HL-60 (cell line): ENCODE results near the gene IQGAP1.

Experiments
- DNase-seq, 2 experiments: peaks; one replicate each; pipeline ENCODE4 v3.0.0-alpha.2; 2010 to 2020; ENCODE audit warnings: low read depth in 1 of 2, low spot score in 1 of 2
- H3K27ac ChIP-seq: fragments of 250-450 bp; sonication (Bioruptor Pico); replicated peaks from 2 replicates; pipeline ENCODE4 v1.5.1; 2020; ENCODE audit warnings: mild to moderate bottlenecking, moderate library complexity
- H3K27me3 ChIP-seq: fragments of 250-450 bp; sonication (Bioruptor Pico); 2 replicates; pipeline ENCODE4 v1.5.1; 2021; ENCODE audit warnings: mild to moderate bottlenecking, moderate library complexity; ENCODE audit not compliant: insufficient read depth, poor library complexity, severe bottlenecking
- H3K4me3 ChIP-seq: replicated peaks from 2 replicates; pipeline ENCODE4 v1.5.1; 2011; ENCODE audit warnings: mild to moderate bottlenecking, control low read depth, low read length; ENCODE audit not compliant: insufficient read depth
- GABPA ChIP-seq: IDR thresholded peaks from 2 replicates; pipeline ENCODE4 v1.6.1; 2012; ENCODE audit warnings: low read depth
- POLR2AphosphoS5 ChIP-seq: IDR thresholded peaks from 2 replicates; pipeline ENCODE4 v1.6.1; 2012; ENCODE audit warnings: low read depth
- SPI1 ChIP-seq: IDR thresholded peaks from 2 replicates; pipeline ENCODE4 v1.6.1; 2012; ENCODE audit warnings: low read depth, mild to moderate bottlenecking, borderline replicate concordance
- TF ChIP-seq, protein P1 (sequence below): IDR thresholded peaks from 2 replicates; pipeline ENCODE4 v1.6.1; 2012; ENCODE audit warnings: low read depth; ENCODE audit not compliant: insufficient replicate concordance
- TF ChIP-seq, protein P2 (sequence below): IDR thresholded peaks from one replicate; pipeline ENCODE4 v1.5.1; 2011; ENCODE audit warnings: low read length, control low read depth, inconsistent platforms; ENCODE audit not compliant: insufficient read depth

IQGAP1 gene

DNA sequence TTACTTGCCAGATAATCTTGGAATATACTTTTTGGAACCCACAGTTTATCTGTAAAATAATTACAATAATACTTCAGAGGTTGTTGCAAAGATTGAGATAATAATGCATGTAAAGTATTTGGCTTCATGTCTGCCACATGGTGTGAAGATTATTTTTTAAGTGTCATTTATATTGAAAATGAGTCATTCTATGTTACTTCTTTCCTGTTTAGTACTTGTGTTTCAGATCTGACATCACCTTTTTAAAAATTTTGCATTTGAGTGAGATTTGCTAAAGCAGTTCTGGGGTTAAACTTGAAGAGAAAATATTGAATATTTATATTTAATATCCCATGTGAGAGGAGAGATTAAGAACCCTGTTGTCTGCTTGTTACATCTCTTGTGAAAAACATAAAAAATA, 31.2 kb downstream of the IQGAP1 start:
- TF ChIP-seq POLR2AphosphoS5 (no peak), GABPA (no peak), SPI1 (no peak)
- TF ChIP-seq, protein P1, sequence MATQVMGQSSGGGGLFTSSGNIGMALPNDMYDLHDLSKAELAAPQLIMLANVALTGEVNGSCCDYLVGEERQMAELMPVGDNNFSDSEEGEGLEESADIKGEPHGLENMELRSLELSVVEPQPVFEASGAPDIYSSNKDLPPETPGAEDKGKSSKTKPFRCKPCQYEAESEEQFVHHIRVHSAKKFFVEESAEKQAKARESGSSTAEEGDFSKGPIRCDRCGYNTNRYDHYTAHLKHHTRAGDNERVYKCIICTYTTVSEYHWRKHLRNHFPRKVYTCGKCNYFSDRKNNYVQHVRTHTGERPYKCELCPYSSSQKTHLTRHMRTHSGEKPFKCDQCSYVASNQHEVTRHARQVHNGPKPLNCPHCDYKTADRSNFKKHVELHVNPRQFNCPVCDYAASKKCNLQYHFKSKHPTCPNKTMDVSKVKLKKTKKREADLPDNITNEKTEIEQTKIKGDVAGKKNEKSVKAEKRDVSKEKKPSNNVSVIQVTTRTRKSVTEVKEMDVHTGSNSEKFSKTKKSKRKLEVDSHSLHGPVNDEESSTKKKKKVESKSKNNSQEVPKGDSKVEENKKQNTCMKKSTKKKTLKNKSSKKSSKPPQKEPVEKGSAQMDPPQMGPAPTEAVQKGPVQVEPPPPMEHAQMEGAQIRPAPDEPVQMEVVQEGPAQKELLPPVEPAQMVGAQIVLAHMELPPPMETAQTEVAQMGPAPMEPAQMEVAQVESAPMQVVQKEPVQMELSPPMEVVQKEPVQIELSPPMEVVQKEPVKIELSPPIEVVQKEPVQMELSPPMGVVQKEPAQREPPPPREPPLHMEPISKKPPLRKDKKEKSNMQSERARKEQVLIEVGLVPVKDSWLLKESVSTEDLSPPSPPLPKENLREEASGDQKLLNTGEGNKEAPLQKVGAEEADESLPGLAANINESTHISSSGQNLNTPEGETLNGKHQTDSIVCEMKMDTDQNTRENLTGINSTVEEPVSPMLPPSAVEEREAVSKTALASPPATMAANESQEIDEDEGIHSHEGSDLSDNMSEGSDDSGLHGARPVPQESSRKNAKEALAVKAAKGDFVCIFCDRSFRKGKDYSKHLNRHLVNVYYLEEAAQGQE, result no peak
- TF ChIP-seq, protein P2, sequence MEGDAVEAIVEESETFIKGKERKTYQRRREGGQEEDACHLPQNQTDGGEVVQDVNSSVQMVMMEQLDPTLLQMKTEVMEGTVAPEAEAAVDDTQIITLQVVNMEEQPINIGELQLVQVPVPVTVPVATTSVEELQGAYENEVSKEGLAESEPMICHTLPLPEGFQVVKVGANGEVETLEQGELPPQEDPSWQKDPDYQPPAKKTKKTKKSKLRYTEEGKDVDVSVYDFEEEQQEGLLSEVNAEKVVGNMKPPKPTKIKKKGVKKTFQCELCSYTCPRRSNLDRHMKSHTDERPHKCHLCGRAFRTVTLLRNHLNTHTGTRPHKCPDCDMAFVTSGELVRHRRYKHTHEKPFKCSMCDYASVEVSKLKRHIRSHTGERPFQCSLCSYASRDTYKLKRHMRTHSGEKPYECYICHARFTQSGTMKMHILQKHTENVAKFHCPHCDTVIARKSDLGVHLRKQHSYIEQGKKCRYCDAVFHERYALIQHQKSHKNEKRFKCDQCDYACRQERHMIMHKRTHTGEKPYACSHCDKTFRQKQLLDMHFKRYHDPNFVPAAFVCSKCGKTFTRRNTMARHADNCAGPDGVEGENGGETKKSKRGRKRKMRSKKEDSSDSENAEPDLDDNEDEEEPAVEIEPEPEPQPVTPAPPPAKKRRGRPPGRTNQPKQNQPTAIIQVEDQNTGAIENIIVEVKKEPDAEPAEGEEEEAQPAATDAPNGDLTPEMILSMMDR, result no peak
- DNase-seq, result no peak
- Histone ChIP-seq H3K27me3 (no peaks in the 10 kb centered on the region), H3K27ac (no peak overlapping the region), H3K4me3 (no peak overlapping the region)

DNA sequence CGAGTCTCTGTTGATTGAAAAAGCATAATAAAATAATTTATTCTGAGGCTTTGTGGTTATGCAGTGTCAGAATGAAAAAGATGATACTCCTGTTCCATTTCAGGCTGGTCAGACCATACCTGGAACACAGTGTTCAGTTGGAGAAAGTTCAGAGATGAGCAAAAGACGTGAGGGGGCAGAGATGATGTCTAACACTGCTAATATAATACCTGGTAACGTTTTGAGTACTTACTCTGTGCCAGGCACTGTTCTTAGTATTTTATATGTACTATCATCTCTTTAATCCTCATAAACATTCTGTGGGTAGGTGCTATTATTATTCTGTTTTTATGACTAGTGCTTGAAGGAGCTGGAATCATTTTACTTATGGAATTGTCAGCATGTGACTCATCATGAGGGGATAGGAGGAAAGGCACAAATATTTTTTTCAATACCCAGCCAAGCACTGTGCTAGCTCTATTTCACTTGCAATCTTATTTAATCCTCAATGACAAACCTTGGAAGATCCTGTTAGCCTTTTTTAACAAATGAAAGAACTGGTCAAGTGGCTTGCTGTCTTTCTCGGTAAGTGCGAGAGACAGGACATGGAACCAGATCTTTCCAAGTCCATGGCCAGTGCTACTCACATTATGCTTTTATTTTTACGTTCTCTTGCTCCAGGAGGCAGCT, 31.8 kb downstream of the IQGAP1 start:
- TF ChIP-seq POLR2AphosphoS5 (no peak), SPI1 (no peak)
- TF ChIP-seq, protein P2, result no peak
- no peak overlapping the region for H3K27ac ChIP-seq
- no peak for DNase-seq
- no peaks in the 10 kb centered on the region for H3K27me3 ChIP-seq
- H3K4me3 ChIP-seq, result no peak overlapping the region

DNA sequence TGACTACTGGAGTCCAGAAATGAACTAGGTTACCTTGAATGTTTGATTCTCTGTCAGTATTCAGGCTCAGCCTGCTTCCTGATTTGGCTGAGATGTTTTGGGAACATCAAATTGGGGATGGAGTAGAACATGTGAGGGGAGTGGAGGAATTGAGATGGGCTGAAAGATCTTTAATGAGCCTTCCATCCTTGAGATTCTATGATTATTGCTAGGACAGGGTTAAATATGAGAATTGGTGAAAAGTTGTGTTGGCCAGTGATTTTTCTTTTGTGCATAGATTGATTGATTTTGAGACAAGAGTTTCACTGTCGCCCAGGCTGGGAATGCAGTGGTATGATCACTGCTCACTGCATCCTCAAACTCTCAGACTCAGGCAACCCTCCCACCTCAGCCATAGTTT, 32.4 kb downstream of the IQGAP1 start:
- Histone ChIP-seq H3K27me3 (no peaks in the 10 kb centered on the region), H3K27ac (no peak overlapping the region), H3K4me3 (no peak overlapping the region)
- TF ChIP-seq POLR2AphosphoS5, result no peak
- TF ChIP-seq, protein P2, result no peak
- no peak for TF ChIP-seq GABPA
- TF ChIP-seq, protein P1, result no peak
- TF ChIP-seq SPI1, result no peak
- no peak for DNase-seq

DNA sequence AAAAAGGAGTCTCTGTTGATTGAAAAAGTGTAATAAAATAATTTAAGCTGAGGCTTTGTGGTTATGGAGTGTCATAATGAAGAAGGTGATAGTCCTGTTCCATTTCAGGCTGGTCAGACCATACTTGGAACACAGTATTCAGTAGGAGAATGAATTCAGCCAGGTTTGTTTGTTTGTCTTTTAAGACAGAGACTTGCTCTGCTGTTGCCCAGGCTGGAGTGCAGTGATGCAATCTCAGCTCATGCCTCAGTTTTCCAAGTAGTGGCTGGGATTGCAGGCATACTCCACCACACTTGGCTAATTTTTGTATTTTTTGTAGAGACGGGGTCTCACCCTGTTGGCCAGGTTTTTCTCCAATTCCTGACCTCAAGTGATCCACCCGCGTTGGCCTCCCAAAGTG, 33.5 kb downstream of the IQGAP1 start:
- no peak for DNase-seq
- TF ChIP-seq GABPA (no peak), POLR2AphosphoS5 (no peak), SPI1 (no peak)
- TF ChIP-seq, protein P2, result no peak
- TF ChIP-seq, protein P1, result no peak
- Histone ChIP-seq H3K27me3 (no peaks in the 10 kb centered on the region), H3K27ac (no peak overlapping the region), H3K4me3 (no peak overlapping the region)
